Brain pericyte (primary cell): ENCODE measurements around the gene CLDN19.

Experiments used
- DNase-seq: peaks from one replicate; pipeline ENCODE4 v3.0.0-alpha.2; 2012; ENCODE audit warnings: low read depth, low spot score

The CLDN19 gene

GRCh38 chr1:42703888-42704464, 36.1 kb downstream of the CLDN19 start:
- DNase-seq, result no peak

- no peak for DNase-seq
Observed at GRCh38 chr1:42700006-42700405, 40.0 kb downstream of the CLDN19 start.

DNA sequence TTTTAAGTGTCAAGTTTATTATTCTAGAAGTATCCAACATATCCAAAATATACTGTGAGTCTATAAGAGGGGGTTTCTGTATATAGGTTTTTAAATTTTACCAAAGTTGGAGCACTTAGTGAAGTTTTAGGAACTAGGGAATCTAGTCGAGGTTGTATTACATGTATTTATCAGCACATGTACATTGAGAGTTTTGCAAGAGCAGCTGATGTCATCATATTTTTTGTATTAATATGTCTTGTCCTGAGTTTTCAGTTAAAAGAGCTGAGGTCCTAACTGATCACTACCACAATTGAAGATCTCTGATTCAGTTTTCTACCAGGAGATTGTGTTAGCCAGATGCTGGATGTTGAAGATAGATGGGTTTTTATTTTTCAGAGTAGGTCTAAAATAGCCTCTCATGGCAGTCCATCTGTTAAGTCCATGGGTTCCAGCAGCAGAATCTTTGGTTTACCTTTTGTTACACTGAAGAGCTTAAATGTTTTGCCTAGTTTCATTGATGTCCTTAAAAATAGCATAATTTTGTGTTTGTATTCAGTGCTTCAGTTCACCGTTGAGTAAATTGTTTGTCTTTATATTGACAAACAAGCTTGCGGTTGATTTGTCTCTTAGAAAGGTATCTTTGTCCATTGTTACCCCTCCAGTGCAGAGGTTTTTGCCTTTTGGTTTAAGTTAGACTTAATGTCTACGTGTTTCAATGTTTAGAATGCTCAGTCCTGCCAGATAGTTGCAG, 41.8 kb downstream of the CLDN19 start:
- DNase-seq, result no peak

GRCh38 chr1:42692911-42693310, 47.1 kb downstream of the CLDN19 start:
- DNase-seq, result no peak

DNA sequence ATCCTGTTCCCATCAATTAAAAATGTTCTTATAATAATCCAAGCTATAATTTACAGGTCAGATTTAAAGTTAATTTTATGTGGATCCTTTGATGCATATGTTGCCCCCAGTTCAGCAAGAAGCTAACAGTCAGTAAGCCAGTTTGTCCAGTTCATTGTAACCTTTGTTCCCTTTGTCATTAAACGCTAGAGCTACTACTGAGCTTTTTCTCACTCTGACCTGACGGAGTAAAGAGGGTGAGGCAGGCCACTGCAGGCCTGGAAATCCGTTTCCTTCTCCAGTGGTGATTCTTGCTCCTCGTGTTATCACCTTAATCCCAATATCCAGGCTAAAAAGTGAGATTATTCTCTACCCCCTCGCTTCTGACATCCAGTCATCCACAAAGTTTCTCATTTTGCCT, 47.6 kb downstream of the CLDN19 start:
- no peak for DNase-seq

DNA sequence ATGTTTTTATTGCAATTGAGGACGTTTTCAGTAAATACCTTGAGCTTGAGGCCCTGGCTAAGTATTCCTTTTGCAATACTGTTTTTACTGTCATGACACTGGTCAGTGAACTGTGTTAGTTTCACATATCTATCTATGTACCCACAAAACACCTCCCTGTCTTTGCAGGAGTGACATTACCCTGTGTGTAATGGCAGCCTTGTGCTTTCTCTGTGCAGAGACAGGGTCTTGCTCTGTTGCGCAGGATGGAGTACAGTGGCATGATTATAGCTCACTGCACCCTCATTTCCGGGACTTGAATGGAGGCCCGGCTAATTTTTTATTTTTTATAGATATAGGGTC, 48.9 kb downstream of the CLDN19 start:
- no peak for DNase-seq

GRCh38 chr1:42690477-42691156, 49.4 kb downstream of the CLDN19 start:
- DNase-seq, result no peak

DNA sequence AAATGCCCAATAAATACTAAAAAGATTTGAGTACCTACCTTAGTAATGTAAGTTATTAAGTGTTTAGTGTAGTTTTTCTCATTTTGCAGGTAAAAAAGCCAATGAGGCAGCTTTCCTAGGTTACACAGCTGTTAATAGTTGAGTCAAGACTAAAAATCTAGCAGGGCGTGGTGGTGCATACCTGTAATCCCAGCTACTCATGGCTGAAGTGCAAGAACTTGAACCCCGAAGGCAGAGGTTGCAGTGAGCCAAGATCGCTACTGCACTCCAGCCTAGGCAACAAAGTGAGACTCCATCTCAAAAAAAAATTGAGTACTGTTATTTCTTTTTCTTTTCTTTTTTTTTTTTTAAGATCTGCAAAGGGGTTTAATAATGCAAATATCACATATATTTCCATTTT, 50.1 kb downstream of the CLDN19 start:
- no peak for DNase-seq

- DNase-seq, result no peak
Observed at GRCh38 chr1:42686418-42686817, 53.6 kb downstream of the CLDN19 start.

DNA sequence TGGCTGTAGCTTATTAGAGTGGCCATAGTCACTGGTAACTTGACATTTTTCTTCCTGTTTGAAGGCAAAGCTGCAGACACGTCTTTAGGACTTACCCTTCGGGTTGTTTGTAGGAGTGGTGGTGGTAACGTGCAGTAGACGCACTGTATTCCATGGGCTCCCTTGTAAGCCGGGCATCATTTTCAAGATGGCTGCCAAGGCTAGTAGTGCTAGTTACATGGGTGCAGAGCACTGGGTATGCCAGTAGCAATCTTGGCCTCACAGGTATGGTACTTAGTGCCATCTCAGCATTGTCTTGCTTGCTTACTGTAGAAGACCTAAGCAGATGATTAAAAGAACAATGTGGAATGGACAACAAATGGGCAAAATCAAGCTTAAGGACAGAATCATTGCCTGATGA, 55.9 kb downstream of the CLDN19 start:
- no peak for DNase-seq
